ENCODE results near the gene GPRC5C. TPM values are rescaled to one million over a fixed set of nuclear protein-coding genes. Genes with fewer than 3 reads are reported as not detected.
"Not testable (repeated sequence)": the region's sequence is repeated elsewhere in the genome, so short reads cannot be mapped to it uniquely, and the experiment has no call there.

Gene GPRC5C
- polyA plus RNA-seq, 1 experiment: 0.33 TPM

DNA sequence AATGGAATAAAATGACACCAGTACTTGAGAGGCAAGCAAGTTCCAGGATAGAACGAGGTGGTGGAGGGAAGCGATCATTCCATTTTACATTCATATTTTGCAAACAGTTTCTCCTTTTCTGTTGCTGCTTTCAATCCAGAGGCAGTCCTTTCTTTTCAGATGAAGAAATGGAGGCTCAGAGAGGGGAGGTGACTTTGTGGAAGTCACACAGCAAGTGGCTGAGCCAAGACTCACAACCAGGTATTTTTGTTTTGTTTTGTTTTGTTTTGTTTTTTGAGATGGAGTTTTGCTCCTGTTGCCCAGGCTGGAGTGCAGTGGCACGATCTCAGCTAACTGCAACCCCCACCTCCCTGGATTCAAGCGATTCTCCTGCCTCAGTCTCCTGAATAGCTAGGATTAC lies 35.3 kb upstream of the GPRC5C start:
- no peak for DNase-seq (ENCODE audit: low read depth)
- POLR2A ChIA-PET: no interaction called here
- CTCF ChIA-PET: no interaction called here
- TF ChIP-seq, protein P1, sequence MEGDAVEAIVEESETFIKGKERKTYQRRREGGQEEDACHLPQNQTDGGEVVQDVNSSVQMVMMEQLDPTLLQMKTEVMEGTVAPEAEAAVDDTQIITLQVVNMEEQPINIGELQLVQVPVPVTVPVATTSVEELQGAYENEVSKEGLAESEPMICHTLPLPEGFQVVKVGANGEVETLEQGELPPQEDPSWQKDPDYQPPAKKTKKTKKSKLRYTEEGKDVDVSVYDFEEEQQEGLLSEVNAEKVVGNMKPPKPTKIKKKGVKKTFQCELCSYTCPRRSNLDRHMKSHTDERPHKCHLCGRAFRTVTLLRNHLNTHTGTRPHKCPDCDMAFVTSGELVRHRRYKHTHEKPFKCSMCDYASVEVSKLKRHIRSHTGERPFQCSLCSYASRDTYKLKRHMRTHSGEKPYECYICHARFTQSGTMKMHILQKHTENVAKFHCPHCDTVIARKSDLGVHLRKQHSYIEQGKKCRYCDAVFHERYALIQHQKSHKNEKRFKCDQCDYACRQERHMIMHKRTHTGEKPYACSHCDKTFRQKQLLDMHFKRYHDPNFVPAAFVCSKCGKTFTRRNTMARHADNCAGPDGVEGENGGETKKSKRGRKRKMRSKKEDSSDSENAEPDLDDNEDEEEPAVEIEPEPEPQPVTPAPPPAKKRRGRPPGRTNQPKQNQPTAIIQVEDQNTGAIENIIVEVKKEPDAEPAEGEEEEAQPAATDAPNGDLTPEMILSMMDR (IDR thresholded peaks at IDR 0.05; ENCODE audit: insufficient read depth, low read depth, low read length): no peak
- H3K36me3 ChIP-seq (ENCODE audit: control insufficient read depth, insufficient read depth, low read length): no peaks in the 10 kb centered on the region
- H3K27me3 ChIP-seq (ENCODE audit: control insufficient read depth, insufficient read depth, low read length): no peaks in the 10 kb centered on the region
- H3K4me3 ChIP-seq (ENCODE audit: low read depth, low read length): no peak overlapping the region

DNA sequence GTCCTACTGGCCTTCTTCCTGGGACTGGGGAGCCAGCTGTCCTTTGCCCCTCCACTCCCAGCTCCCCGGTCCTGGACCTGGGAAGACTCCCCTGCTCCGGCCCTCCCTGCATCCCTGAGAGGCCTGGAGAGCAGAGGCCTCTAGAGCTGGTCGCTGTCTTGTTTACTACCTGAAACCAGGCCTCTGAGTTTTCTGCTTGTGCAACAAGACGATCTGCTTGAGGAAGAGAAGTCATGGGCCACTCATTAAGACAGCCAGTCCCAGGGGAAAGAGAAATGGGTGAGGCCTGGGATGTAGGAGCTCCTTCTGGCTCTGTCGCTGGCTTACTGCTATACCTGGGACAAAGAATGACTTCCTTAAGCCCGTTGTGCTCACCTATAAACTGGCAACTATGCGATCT lies 29.8 kb upstream of the GPRC5C start:
- no peaks in the 10 kb centered on the region for H3K36me3 ChIP-seq (ENCODE audit: control insufficient read depth, insufficient read depth, low read length)
- H3K4me3 ChIP-seq (ENCODE audit: low read depth, low read length): no peak overlapping the region
- H3K27me3 ChIP-seq (ENCODE audit: control insufficient read depth, insufficient read depth, low read length): no peaks in the 10 kb centered on the region
- ChIA-PET POLR2A (no interaction called here), CTCF (interaction anchor here (1.2 kb wide), 1 partner anchor 23 kb away, joined by 3 read pairs; no protein-coding TSS in a partner anchor)
- no peak for DNase-seq (ENCODE audit: low read depth)
- TF ChIP-seq, protein P1 (IDR thresholded peaks at IDR 0.05; ENCODE audit: insufficient read depth, low read depth, low read length): no peak

DNA sequence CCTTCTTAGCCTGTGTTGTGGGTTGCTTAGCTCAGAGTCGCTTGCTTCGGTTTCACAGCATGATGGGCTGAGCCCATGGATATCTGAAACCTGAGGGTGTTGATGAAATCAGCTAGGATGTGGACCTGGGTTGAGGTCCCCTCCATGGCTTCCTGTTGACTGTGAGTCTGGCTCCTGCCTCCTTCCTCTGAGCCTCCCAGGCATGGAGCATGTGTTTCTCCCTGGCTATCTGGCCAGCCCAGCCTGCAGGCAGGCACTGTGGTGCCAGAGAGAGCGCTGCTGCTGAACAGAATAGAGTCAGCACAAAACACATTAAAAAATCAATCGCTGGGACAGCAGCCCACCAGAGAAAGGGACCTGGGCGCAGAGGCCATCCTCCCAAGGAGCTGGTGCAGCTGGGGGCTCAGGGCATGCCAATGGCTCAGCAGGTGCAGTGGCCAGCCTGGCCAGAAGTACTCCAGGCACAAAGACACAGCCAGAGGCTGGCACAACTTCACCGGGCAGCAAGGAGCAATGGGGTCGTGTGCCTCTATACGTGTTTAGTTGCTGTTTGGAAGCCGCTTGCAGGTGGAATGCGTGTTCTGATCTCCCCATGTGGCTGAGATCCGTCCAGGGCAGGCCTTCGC lies 28.3 kb upstream of the GPRC5C start:
- ChIA-PET POLR2A (no interaction called here), CTCF (interaction anchor here (1.2 kb wide), 1 partner anchor 24 kb away, joined by 3 read pairs; no protein-coding TSS in a partner anchor)
- Histone ChIP-seq H3K27me3 (ENCODE audit: control insufficient read depth, insufficient read depth, low read length) (no peaks in the 10 kb centered on the region), H3K36me3 (ENCODE audit: control insufficient read depth, insufficient read depth, low read length) (no peaks in the 10 kb centered on the region), H3K4me3 (ENCODE audit: low read depth, low read length) (no peak overlapping the region)
- TF ChIP-seq, protein P1 (IDR thresholded peaks at IDR 0.05; ENCODE audit: insufficient read depth, low read depth, low read length): no peak
- no peak for DNase-seq (ENCODE audit: low read depth)

DNA sequence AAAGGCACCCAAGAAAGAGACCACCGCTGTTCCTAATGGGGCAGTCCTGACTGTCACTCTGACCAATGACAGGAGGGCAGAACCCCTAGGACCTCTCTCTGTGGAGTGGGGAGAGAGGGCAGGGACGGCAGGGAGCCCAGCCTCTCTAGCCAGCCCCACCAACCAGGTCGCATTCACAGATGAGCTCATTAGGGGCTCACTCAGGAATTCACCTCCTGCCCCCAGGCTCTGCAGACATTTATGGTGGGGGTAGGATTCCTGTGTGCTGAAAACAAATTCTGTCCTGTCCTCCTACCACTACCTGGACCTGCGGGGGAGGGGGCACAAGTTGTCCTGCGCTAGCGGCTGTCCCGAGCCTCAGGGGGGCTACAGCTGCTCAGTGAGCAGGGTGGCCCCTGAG lies 27.7 kb upstream of the GPRC5C start:
- Histone ChIP-seq H3K4me3 (ENCODE audit: low read depth, low read length) (no peak overlapping the region), H3K36me3 (ENCODE audit: control insufficient read depth, insufficient read depth, low read length) (no peaks in the 10 kb centered on the region), H3K27me3 (ENCODE audit: control insufficient read depth, insufficient read depth, low read length) (no peaks in the 10 kb centered on the region)
- POLR2A ChIA-PET: no interaction called here
- TF ChIP-seq, protein P1 (IDR thresholded peaks at IDR 0.05; ENCODE audit: insufficient read depth, low read depth, low read length): no peak
- CTCF ChIA-PET: no interaction called here
- DNase-seq (ENCODE audit: low read depth): no peak

DNA sequence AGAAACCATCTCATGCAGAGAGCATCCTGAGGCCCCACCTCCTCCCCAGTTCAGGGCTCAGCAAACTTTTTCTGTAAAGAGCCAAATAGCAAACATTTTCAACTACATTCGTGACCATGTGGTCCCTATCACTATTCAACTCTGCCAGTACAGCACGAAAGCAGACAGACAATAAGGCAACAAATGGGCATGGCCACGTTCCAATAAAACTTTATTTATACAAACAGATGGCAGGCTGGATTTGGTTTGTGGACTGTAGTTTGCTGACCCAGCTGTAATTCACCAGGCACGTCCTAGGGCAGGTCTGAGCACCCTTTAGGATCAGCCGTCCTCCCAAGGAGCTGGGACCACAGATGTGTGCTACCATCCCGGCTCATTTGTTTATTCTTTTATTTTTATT lies 27.1 kb upstream of the GPRC5C start:
- ChIA-PET CTCF (no interaction called here), POLR2A (no interaction called here)
- H3K4me3 ChIP-seq (ENCODE audit: low read depth, low read length): no peak overlapping the region
- H3K27me3 ChIP-seq (ENCODE audit: control insufficient read depth, insufficient read depth, low read length): no peaks in the 10 kb centered on the region
- H3K36me3 ChIP-seq (ENCODE audit: control insufficient read depth, insufficient read depth, low read length): no peaks in the 10 kb centered on the region
- DNase-seq (ENCODE audit: low read depth): no peak
- TF ChIP-seq, protein P1 (IDR thresholded peaks at IDR 0.05; ENCODE audit: insufficient read depth, low read depth, low read length): no peak

DNA sequence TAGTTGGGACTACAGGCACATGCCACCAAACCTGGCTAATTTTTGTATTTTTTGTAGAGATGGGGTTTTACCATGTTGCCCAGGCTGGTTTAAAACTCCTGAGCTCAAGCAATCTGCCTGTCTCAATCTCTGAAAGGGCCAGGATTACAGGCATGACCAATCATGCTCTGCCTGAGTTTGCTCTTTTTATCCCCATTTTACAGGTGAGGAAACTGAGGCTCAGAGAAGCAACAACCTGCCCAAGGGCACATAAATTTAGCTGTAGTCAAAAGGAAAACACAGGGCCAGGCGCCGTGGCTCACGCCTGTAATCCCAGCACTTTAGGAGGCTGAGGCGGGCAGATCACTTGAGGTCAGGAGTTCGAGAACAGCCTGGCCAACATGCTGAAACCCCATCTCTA lies 26.6 kb upstream of the GPRC5C start:
- H3K36me3 ChIP-seq (ENCODE audit: control insufficient read depth, insufficient read depth, low read length); POLR2A ChIA-PET; CTCF ChIA-PET; H3K4me3 ChIP-seq (ENCODE audit: low read depth, low read length); DNase-seq (ENCODE audit: low read depth); H3K27me3 ChIP-seq (ENCODE audit: control insufficient read depth, insufficient read depth, low read length): not testable (repeated sequence)
